Neural cell (in vitro differentiated cells): ENCODE data around the gene KLRD1. TPM values are rescaled to one million over a fixed set of nuclear protein-coding genes. Genes with fewer than 3 reads are reported as not detected.

Experiments
- H2AFZ ChIP-seq: fragments of 200-600, 300-800 bp; sonication (generic), shearing (Covaris generic); 2 replicates; pipeline ENCODE4 v1.6.0; 2014; ENCODE audit warnings: low read depth, mild to moderate bottlenecking, antibody characterized with exemption, low read length, moderate library complexity
- H3F3A ChIP-seq: fragments of 200-600 bp; shearing (Covaris generic); 2 replicates; pipeline ENCODE4 v1.6.1; 2016; ENCODE audit warnings: mild to moderate bottlenecking, moderate library complexity, mixed read lengths, antibody characterized with exemption, low read length; ENCODE audit not compliant: insufficient read depth, poor library complexity, severe bottlenecking
- H3K27ac ChIP-seq: fragments of 200-600, 300-800 bp; sonication (generic), shearing (Covaris generic); 2 replicates; pipeline ENCODE4 v1.5.1; 2014; ENCODE audit warnings: mild to moderate bottlenecking, low read length, moderate library complexity
- H3K27me3 ChIP-seq: fragments of 300-800, 200-600 bp; sonication (generic), shearing (Covaris generic); 2 replicates; pipeline ENCODE4 v1.6.0; 2014; ENCODE audit warnings: mild to moderate bottlenecking, low read depth, low read length, moderate library complexity; ENCODE audit not compliant: insufficient read depth
- H3K36me3 ChIP-seq: fragments of 300-800, 200-600 bp; sonication (generic), shearing (Covaris generic); 2 replicates; pipeline ENCODE4 v1.5.1; 2014; ENCODE audit warnings: mild to moderate bottlenecking, antibody characterized with exemption, low read length, moderate library complexity; ENCODE audit not compliant: insufficient read depth
- H3K4me2 ChIP-seq: fragments of 300-800, 200-600 bp; sonication (generic), shearing (Covaris generic); 2 replicates; pipeline ENCODE4 v1.6.0; 2014; ENCODE audit warnings: mild to moderate bottlenecking, low read length
- H3K4me3 ChIP-seq: fragments of 300-800, 200-600 bp; sonication (generic), shearing (Covaris generic); 2 replicates; pipeline ENCODE4 v1.5.1; 2014; ENCODE audit warnings: mild to moderate bottlenecking, low read length, moderate library complexity
- H3K79me2 ChIP-seq: fragments of 200-600 bp; shearing (Covaris generic); replicated peaks from 2 replicates; pipeline ENCODE4 v1.6.0; 2014; ENCODE audit warnings: mild to moderate bottlenecking, low read length, moderate library complexity; ENCODE audit not compliant: insufficient read depth
- H3K9ac ChIP-seq: fragments of 300-800, 200-600 bp; sonication (generic), shearing (Covaris generic); 2 replicates; pipeline ENCODE4 v1.6.1; 2016; ENCODE audit warnings: mild to moderate bottlenecking, low read length, mixed read lengths
- H3K9me2 ChIP-seq: fragments of 200-600 bp; shearing (Covaris generic); 2 replicates; pipeline ENCODE4 v1.6.1; 2016; ENCODE audit warnings: mild to moderate bottlenecking, low read length, mixed read lengths; ENCODE audit not compliant: insufficient read depth
- H3K9me3 ChIP-seq: fragments of 200-600, 300-800 bp; sonication (generic), shearing (Covaris generic); 2 replicates; pipeline ENCODE4 v1.6.1; 2016; ENCODE audit warnings: mild to moderate bottlenecking, mixed run types, low read length, moderate library complexity, mixed read lengths
- H4K20me1 ChIP-seq: fragments of 200-600 bp; shearing (Covaris generic); 2 replicates; pipeline ENCODE4 v1.6.1; 2016; ENCODE audit warnings: mild to moderate bottlenecking, mixed run types; ENCODE audit not compliant: insufficient read depth
- CTCF ChIP-seq: fragments of 450-650 bp; IDR thresholded peaks from 2 replicates; pipeline ENCODE4 v1.5.1; 2014; ENCODE audit warnings: antibody characterized with exemption, mild to moderate bottlenecking, moderate library complexity; ENCODE audit not compliant: poor library complexity, severe bottlenecking
- EP300 ChIP-seq: fragments of 450-650 bp; conservative IDR thresholded peaks from 2 replicates; pipeline ENCODE4 v1.6.1; 2014; ENCODE audit warnings: antibody characterized with exemption, mild to moderate bottlenecking, moderate library complexity; ENCODE audit not compliant: poor library complexity, severe bottlenecking
- EZH2 ChIP-seq: fragments of 200-600, 300-800 bp; shearing (Covaris generic), sonication (generic); IDR thresholded peaks from 2 replicates; pipeline ENCODE4 v1.6.1; 2014; ENCODE audit warnings: antibody characterized with exemption, low read length, borderline replicate concordance, mild to moderate bottlenecking; ENCODE audit not compliant: insufficient read depth, poor library complexity, severe bottlenecking
- MXI1 ChIP-seq: fragments of 450-650 bp; conservative IDR thresholded peaks from 2 replicates; pipeline ENCODE4 v1.6.1; 2014; ENCODE audit warnings: antibody characterized with exemption, mild to moderate bottlenecking; ENCODE audit not compliant: poor library complexity, severe bottlenecking
- POLR2AphosphoS5 ChIP-seq: IDR thresholded peaks from 2 replicates; pipeline ENCODE4 v1.6.1; 2012
- RAD21 ChIP-seq: fragments of 450-650 bp; conservative IDR thresholded peaks from 2 replicates; pipeline ENCODE4 v1.6.1; 2014; ENCODE audit warnings: antibody characterized with exemption, mild to moderate bottlenecking, moderate library complexity
- REST ChIP-seq: IDR thresholded peaks from 2 replicates; pipeline ENCODE4 v1.6.1; 2012; ENCODE audit warnings: borderline replicate concordance
- SMC3 ChIP-seq: fragments of 450-650 bp; conservative IDR thresholded peaks from 2 replicates; pipeline ENCODE4 v1.6.1; 2014; ENCODE audit warnings: antibody characterized with exemption, mild to moderate bottlenecking, moderate library complexity; ENCODE audit not compliant: poor library complexity
- TAF1 ChIP-seq: IDR thresholded peaks from 2 replicates; pipeline ENCODE4 v1.6.1; 2012; ENCODE audit warnings: low read depth
- polyA plus RNA-seq: library from polyadenylated mRNA; depleted of rRNA; stranded (reverse); fragments of >200 nt; gene quantifications from 2 replicates; pipeline ENCODE4 v1.2.3, GENCODE V29; 2014

KLRD1 gene
- polyA plus RNA-seq, 1 donor from 2014 or later = 0.52 TPM

GRCh38 chr12:10361622-10362021 lies 54.0 kb downstream of the KLRD1 start:
- TF ChIP-seq EP300 (no peak), MXI1 (no peak), SMC3 (no peak), REST (no peak), POLR2AphosphoS5 (no peak), CTCF (no peak), TAF1 (no peak), RAD21 (no peak), EZH2 (no peak)
- Histone ChIP-seq H3K9me3 (no peaks in the 10 kb centered on the region), H3F3A (no peaks in the 10 kb centered on the region), H4K20me1 (no peaks in the 10 kb centered on the region), H3K36me3 (no peaks in the 10 kb centered on the region), H3K4me3 (no peak overlapping the region), H3K79me2 (no peaks in the 10 kb centered on the region), H3K27me3 (no peaks in the 10 kb centered on the region), H3K4me2 (no peak overlapping the region), H3K27ac (no peak overlapping the region), H3K9me2 (no peaks in the 10 kb centered on the region), H3K9ac (no peak overlapping the region), H2AFZ (no peak overlapping the region)

- H3K9me2 ChIP-seq = no peaks in the 10 kb centered on the region
- H2AFZ ChIP-seq = no peak overlapping the region
- no peaks in the 10 kb centered on the region for H3F3A ChIP-seq
- H4K20me1 ChIP-seq = no peaks in the 10 kb centered on the region
- no peaks in the 10 kb centered on the region for H3K9me3 ChIP-seq
- no peak overlapping the region for H3K27ac ChIP-seq
- H3K9ac ChIP-seq = no peak overlapping the region
- H3K4me3 ChIP-seq = no peak overlapping the region
- no peaks in the 10 kb centered on the region for H3K79me2 ChIP-seq
- TF ChIP-seq EZH2 (no peak), POLR2AphosphoS5 (no peak), MXI1 (no peak)
- no peaks in the 10 kb centered on the region for H3K36me3 ChIP-seq
- no peak overlapping the region for H3K4me2 ChIP-seq
- H3K27me3 ChIP-seq = no peaks in the 10 kb centered on the region
Measured at GRCh38 chr12:10362325-10362724, 54.7 kb downstream of the KLRD1 start.
